ENCODE results near the gene ERCC6L. TPM values are rescaled to one million over a fixed set of nuclear protein-coding genes. Genes with fewer than 3 reads are reported as not detected.

Gene ERCC6L
- polyA plus RNA-seq, 3 donors = 0.04 to 0.24 (median 0.05) TPM

GRCh38 chrX:72243472-72243871, 4.6 kb upstream of the ERCC6L start:
- no peaks in the 10 kb centered on the region for H3K27me3 ChIP-seq (ENCODE audit: control insufficient read depth in 2 of 2, insufficient read depth in 2 of 2, low read length in 2 of 2)
- no peaks in the 10 kb centered on the region for H3K36me3 ChIP-seq (replicated peaks in 1 of 2; ENCODE audit: control insufficient read depth in 1 of 2, insufficient read depth in 2 of 2, low read length in 2 of 2)
- H3K27ac ChIP-seq (ENCODE audit: low read depth in 1 of 2, low read length in 2 of 2) = no peak overlapping the region
- Mint-ChIP-seq H3K36me3 (no peaks in the 10 kb centered on the region), H3K4me3 (no peak overlapping the region), H3K9me3 (peaks cover 0 to 4% (median 0%) of the 10 kb centered on the region in 7 donors), H3K27ac (no peak overlapping the region), H3K4me1 (peaks cover 6% of the 10 kb centered on the region), H3K27me3 (ENCODE audit: low read depth in 3 of 3) (peaks cover 0 to 13% (median 5%) of the 10 kb centered on the region in 3 donors)
- H3K9me3 ChIP-seq (replicated peaks in 1 of 2; ENCODE audit: control insufficient read depth in 1 of 2, insufficient read depth in 1 of 2, low read length in 2 of 2) = no peaks in the 10 kb centered on the region
- H3K4me1 ChIP-seq (ENCODE audit: control insufficient read depth in 1 of 2, insufficient read depth in 2 of 2, low read length in 2 of 2) = peaks cover 3% of the 10 kb centered on the region in 2 donors
- no peak overlapping the region for H3K4me3 ChIP-seq (replicated peaks in 1 of 3; ENCODE audit: low read depth in 2 of 3, low read length in 3 of 3)
- H3K79me2 ChIP-seq (ENCODE audit: insufficient read depth, low read length) = peaks cover under 1% of the 10 kb centered on the region
- intact Hi-C loops (cut with micrococcal nuclease) = no loop called here
- H3K4me2 ChIP-seq (replicated peaks; ENCODE audit: extremely low read depth, low read length, poor library complexity, severe bottlenecking) = no peak overlapping the region
- TF ChIP-seq CTCF (IDR thresholded peaks at IDR 0.05) = no peak
- no CpG with 5 or more reads among the region's 3 CpGs for WGBS (ENCODE audit: insufficient coverage)
- no peaks in the 10 kb centered on the region for H4K20me1 ChIP-seq (ENCODE audit: insufficient read depth, low read length)
- no peak overlapping the region for H2AFZ ChIP-seq (ENCODE audit: insufficient read depth, low read depth, low read length, poor library complexity, severe bottlenecking)
- no peak for DNase-seq
- no peak overlapping the region for H3K9ac ChIP-seq (ENCODE audit: insufficient read depth, low read length, poor library complexity, severe bottlenecking)

GRCh38 chrX:72240976-72241375, 2.1 kb upstream of the ERCC6L start:
- Histone ChIP-seq H3K27ac (ENCODE audit: low read depth in 1 of 2, low read length in 2 of 2) (no peak overlapping the region), H4K20me1 (ENCODE audit: insufficient read depth, low read length) (no peaks in the 10 kb centered on the region), H3K4me1 (ENCODE audit: control insufficient read depth in 1 of 2, insufficient read depth in 2 of 2, low read length in 2 of 2) (peaks cover 7 to 9% of the 10 kb centered on the region in 2 donors), H3K36me3 (replicated peaks in 1 of 2; ENCODE audit: control insufficient read depth in 1 of 2, insufficient read depth in 2 of 2, low read length in 2 of 2) (no peaks in the 10 kb centered on the region), H3K4me3 (replicated peaks in 1 of 3; ENCODE audit: low read depth in 2 of 3, low read length in 3 of 3) (no peak overlapping the region), H3K4me2 (replicated peaks; ENCODE audit: extremely low read depth, low read length, poor library complexity, severe bottlenecking) (no peak overlapping the region), H3K79me2 (ENCODE audit: insufficient read depth, low read length) (peaks cover 7% of the 10 kb centered on the region), H3K9me3 (replicated peaks in 1 of 2; ENCODE audit: control insufficient read depth in 1 of 2, insufficient read depth in 1 of 2, low read length in 2 of 2) (no peaks in the 10 kb centered on the region), H3K27me3 (ENCODE audit: control insufficient read depth in 2 of 2, insufficient read depth in 2 of 2, low read length in 2 of 2) (no peaks in the 10 kb centered on the region), H3K9ac (ENCODE audit: insufficient read depth, low read length, poor library complexity, severe bottlenecking) (no peak overlapping the region), H2AFZ (ENCODE audit: insufficient read depth, low read depth, low read length, poor library complexity, severe bottlenecking) (no peak overlapping the region)
- Mint-ChIP-seq H3K4me1 (peaks cover 12% of the 10 kb centered on the region), H3K36me3 (peaks cover 0 to 4% of the 10 kb centered on the region in 2 donors), H3K4me3 (no peak overlapping the region), H3K9me3 (peaks cover 0 to 6% (median 0%) of the 10 kb centered on the region in 7 donors), H3K27ac (peak overlapping the region in 1 of 7 donors; percentile 21), H3K27me3 (ENCODE audit: low read depth in 3 of 3) (peaks cover 0 to 11% (median 5%) of the 10 kb centered on the region in 3 donors)
- no peak for TF ChIP-seq CTCF (IDR thresholded peaks at IDR 0.05)
- intact Hi-C loops (cut with micrococcal nuclease) = no loop called here
- WGBS (ENCODE audit: insufficient coverage) = no CpG with 5 or more reads among the region's 4 CpGs
- DNase-seq = no peak

Measured in CD14-positive monocyte (primary cell).